Activated CD4-positive, alpha-beta T cell treated with anti-CD3 and anti-CD28 coated beads for 48 hours (primary cell): ENCODE measurements around the gene RPL27.
A peak's percentile ranks its signal among the peaks of the same experiment; 100 is the strongest.
"Not testable (repeated sequence)": the region's sequence is repeated elsewhere in the genome, so short reads cannot be mapped to it uniquely, and the experiment has no call there.

Experiments used
- DNase-seq: peaks from one replicate; pipeline ENCODE4 v3.0.0-alpha.2; 2020

The RPL27 gene

GRCh38 chr17:42997984-42998938 lies at the start of gene RPL27:
RPL27 (plus strand) TSS chr17:42998419; CDS start chr17:42998751, 332 bp downstream.
- peak; percentile 98 for DNase-seq

- DNase-seq, result no peak
Observed at GRCh38 chr17:42950044-42950783, 48.0 kb upstream of the RPL27 start.

GRCh38 chr17:42953669-42954068 lies 44.5 kb upstream of the RPL27 start:
- no peak for DNase-seq

- peak; percentile 94 for DNase-seq
Observed at GRCh38 chr17:42964161-42964932, 33.9 kb upstream of the RPL27 start, which contains the start of gene AARSD1. AARSD1 (minus strand) TSS chr17:42964454; CDS start chr17:42964440, 14 bp downstream.

GRCh38 chr17:42967925-42968324 lies 30.3 kb upstream of the RPL27 start:
- DNase-seq, result no peak

- no peak for DNase-seq
Observed at GRCh38 chr17:42969001-42969581, 29.1 kb upstream of the RPL27 start.

- DNase-seq, result no peak
Observed at GRCh38 chr17:42971589-42971988, 26.6 kb upstream of the RPL27 start.

GRCh38 chr17:42973323-42973722 lies 24.9 kb upstream of the RPL27 start:
- DNase-seq, result not testable (repeated sequence)

- no peak for DNase-seq
Observed at GRCh38 chr17:42975265-42975664, 23.0 kb upstream of the RPL27 start.

GRCh38 chr17:42975701-42976100 lies 22.5 kb upstream of the RPL27 start:
- not testable (repeated sequence) for DNase-seq

GRCh38 chr17:42979511-42980273 lies 18.5 kb upstream of the RPL27 start, which contains the start of gene PTGES3L:
PTGES3L (minus strand) TSS chr17:42980080; CDS start chr17:42980053, 27 bp downstream.
- peak; percentile 52 for DNase-seq

- peak; percentile 93 for DNase-seq
Observed at GRCh38 chr17:42980274-42980765, 17.9 kb upstream of the RPL27 start, which contains the start of gene RUNDC1. RUNDC1 (plus strand) TSS chr17:42980565; CDS start chr17:42980577, 12 bp downstream.

GRCh38 chr17:42980766-42981397 lies 17.3 kb upstream of the RPL27 start:
- DNase-seq, result peak; percentile 83

- no peak for DNase-seq
Observed at GRCh38 chr17:42982266-42982665, 16.0 kb upstream of the RPL27 start.

- DNase-seq, result no peak
Observed at GRCh38 chr17:42985225-42985624, 13.0 kb upstream of the RPL27 start.

GRCh38 chr17:42989141-42989540 lies 9.1 kb upstream of the RPL27 start:
- no peak for DNase-seq

- no peak for DNase-seq
Observed at GRCh38 chr17:42989726-42990652, 8.2 kb upstream of the RPL27 start.

- DNase-seq, result no peak
Observed at GRCh38 chr17:42991471-42991870, 6.7 kb upstream of the RPL27 start.

GRCh38 chr17:42992872-42993271 lies 5.3 kb upstream of the RPL27 start:
- DNase-seq, result no peak

- not testable (repeated sequence) for DNase-seq
Observed at GRCh38 chr17:42993913-42994312, 4.3 kb upstream of the RPL27 start.
